Psoas muscle (tissue), 8 donors: Measurements from ENCODE around the gene LOXHD1. TPM values are rescaled to one million over a fixed set of nuclear protein-coding genes. Genes with fewer than 3 reads are reported as not detected.

Experiments
- ATAC-seq, 4 donors: fragments of 200-7000 bp; cut with Tn5 transposase; one replicate each; pipeline ENCODE4 v1.9.1; 2020; ENCODE audit warnings: moderate library complexity in 3 of 4, mild to moderate bottlenecking in 2 of 4
- DNase-seq, 2 donors: peaks; one replicate each; pipeline ENCODE4 v3.0.0-alpha.2; 2020
- H3K27ac ChIP-seq: fragments of 200-600 bp; one replicate; pipeline ENCODE4 v1.8.0; 2022
- H3K27me3 ChIP-seq, 3 donors: fragments of 200-600 bp in 1 of 3; one replicate each; pipeline versions ENCODE4 v1.6.1 to v1.8.0; 2013 to 2022; ENCODE audit warnings: low read length in 2 of 3, mild to moderate bottlenecking in 2 of 3, moderate library complexity in 1 of 3; ENCODE audit not compliant: insufficient read depth in 3 of 3
- H3K36me3 ChIP-seq, 2 donors: fragments of 200-600 bp in 1 of 2; one replicate each; pipeline versions ENCODE4 v1.6.1 to v1.8.0; 2013 to 2022; ENCODE audit warnings: low read depth in 1 of 2, mild to moderate bottlenecking in 1 of 2, moderate library complexity in 1 of 2; ENCODE audit not compliant: insufficient read depth in 1 of 2
- H3K4me1 ChIP-seq: fragments of 200-600 bp; one replicate; pipeline ENCODE4 v1.8.0; 2022
- H3K4me3 ChIP-seq: fragments of 200-600 bp; one replicate; pipeline ENCODE4 v1.8.0; 2022; ENCODE audit warnings: mild to moderate bottlenecking
- H3K9me3 ChIP-seq: fragments of 200-600 bp; one replicate; pipeline ENCODE4 v1.8.0; 2022
- CTCF ChIP-seq: fragments of 200-600 bp; IDR thresholded peaks from one replicate; pipeline ENCODE4 v1.8.0; 2022; ENCODE audit warnings: antibody characterized with exemption
- WGBS, 3 donors: extraction: QIAGEN DNeasy Blood & Tissue Kit; methylation state at CpG; one replicate each; pipeline versions ENCODE4 v1.1.6 to v1.1.7; 2013; 5-methylcytosine and 5-hydroxymethylcytosine counted together
- intact Hi-C, 2 donors: fragments of 100-400 bp; cut with DNase I; formaldehyde crosslinking; loops; one replicate each; pipeline versions ENCODE4 v1.11.0 to v1.14.2; 2022
- polyA plus RNA-seq, 3 donors: library from polyadenylated mRNA; stranded (reverse); fragments of 200-250 nt; gene quantifications; one replicate each; pipeline ENCODE4 v1.2.3, GENCODE V29; 2013
- total RNA-seq, 4 donors: library from RNA; stranded (reverse); fragmentation: NEBNext Ultra II Directional in 2 of 4; extraction: Animal tissue kit (Norgen Biotek cat#: 25700) in 2 of 4; gene quantifications; one replicate each; pipeline versions ENCODE4 v1.2.1 to v1.2.4, GENCODE V29; 2021 to 2023
- donor health status: healthy with polysubstance abuse.
- donor health status: DM: no; HTN: no; CAD: no; lungs with moderate emphysema.
- donor health status: Bipolar disorder and iron deficiency.
- donor health status: healthy.
- donor health status: DM: yes; HTN: yes; CAD: no.
- donor health status: DM: no; HTN: no; CAD: no.
- donor health status: DM: no; HTN: no; CAD: no.
- donor health status: DM: yes; HTN: yes; CAD: no.

LOXHD1 gene
- total and polyA plus RNA-seq, 7 donors = 0.06 to 0.34 (median 0.12) TPM; not detected in 1

GRCh38 chr18:46435031-46435430 lies 222.0 kb downstream of the LOXHD1 start:
- H3K27me3 ChIP-seq = no peaks in the 10 kb centered on the region
- no peak overlapping the region for H3K27ac ChIP-seq
- TF ChIP-seq CTCF = no peak
- no peaks in the 10 kb centered on the region for H3K36me3 ChIP-seq
- intact Hi-C loops = no loop called here
- no peaks in the 10 kb centered on the region for H3K4me1 ChIP-seq
- no peak for DNase-seq
- no peak for ATAC-seq
- H3K4me3 ChIP-seq = no peak overlapping the region
- WGBS, 3 donors = 89 to 97% (median 94%) methylated on average over 9 of the region's 9 CpGs
- H3K9me3 ChIP-seq = no peaks in the 10 kb centered on the region

GRCh38 chr18:46434629-46435028 lies 222.4 kb downstream of the LOXHD1 start:
- no peaks in the 10 kb centered on the region for H3K9me3 ChIP-seq
- WGBS, 3 donors = 99% methylated on average over 3 of the region's 3 CpGs
- intact Hi-C loops = no loop called here

GRCh38 chr18:46433121-46433826 lies 223.7 kb downstream of the LOXHD1 start:
- no peak overlapping the region for H3K4me3 ChIP-seq
- no peaks in the 10 kb centered on the region for H3K4me1 ChIP-seq
- H3K27ac ChIP-seq = no peak overlapping the region
- H3K27me3 ChIP-seq = no peaks in the 10 kb centered on the region
- no peaks in the 10 kb centered on the region for H3K9me3 ChIP-seq
- no peak for TF ChIP-seq CTCF
- DNase-seq = no peak
- 81 to 87% (median 85%) methylated on average over 32 to 35 of the region's 35 CpGs for WGBS, 3 donors
- H3K36me3 ChIP-seq = no peaks in the 10 kb centered on the region
- intact Hi-C loops = no loop called here
- no peak for ATAC-seq

More at GRCh38 chr18:46434629-46435028, 222.4 kb downstream of the LOXHD1 start:
- Histone ChIP-seq H3K4me3 (no peak overlapping the region), H3K27me3 (no peaks in the 10 kb centered on the region), H3K36me3 (no peaks in the 10 kb centered on the region), H3K4me1 (no peaks in the 10 kb centered on the region), H3K27ac (no peak overlapping the region)
- no peak for TF ChIP-seq CTCF
- DNase-seq (no peak), ATAC-seq (no peak)

- Histone ChIP-seq H3K27me3 (no peaks in the 10 kb centered on the region), H3K9me3 (no peaks in the 10 kb centered on the region), H3K4me3 (no peak overlapping the region), H3K27ac (no peak overlapping the region), H3K36me3 (no peaks in the 10 kb centered on the region), H3K4me1 (no peaks in the 10 kb centered on the region)
- 62 to 70% (median 69%) methylated on average over 4 of the region's 4 CpGs for WGBS, 3 donors
- intact Hi-C loops = no loop called here
- TF ChIP-seq CTCF = no peak
- ATAC-seq = no peak
- DNase-seq = no peak
These were observed 225.4 kb downstream of the LOXHD1 start for GRCh38 chr18:46431522-46432171.
